DOHH2 (cell line): ENCODE results near the gene DLGAP1.

ENCODE experiments used
- H3F3A ChIP-seq: fragments of 200-600 bp; sonication (generic), shearing (Covaris generic); 2 replicates; pipeline ENCODE4 v1.6.0; 2016; ENCODE audit warnings: antibody characterized with exemption, mild to moderate bottlenecking; ENCODE audit not compliant: control insufficient read depth, insufficient read depth
- H3K27ac ChIP-seq: fragments of 200-600 bp; sonication (generic); 2 replicates; pipeline ENCODE4 v1.5.1; 2014; ENCODE audit warnings: low read depth, mild to moderate bottlenecking, low read length, moderate library complexity
- H3K27me3 ChIP-seq: fragments of 200-600 bp; sonication (generic); 2 replicates; pipeline ENCODE4 v1.6.1; 2014; ENCODE audit warnings: mild to moderate bottlenecking, low read length, mixed read lengths; ENCODE audit not compliant: control insufficient read depth
- H3K36me3 ChIP-seq: fragments of 200-600 bp; sonication (generic); 2 replicates; pipeline ENCODE4 v1.6.1; 2014; ENCODE audit warnings: mild to moderate bottlenecking, low read length, moderate library complexity, mixed read lengths; ENCODE audit not compliant: control insufficient read depth
- H3K4me1 ChIP-seq: fragments of 200-600 bp; sonication (generic); 2 replicates; pipeline ENCODE4 v1.6.1; 2014; ENCODE audit warnings: mild to moderate bottlenecking, low read length, mixed read lengths; ENCODE audit not compliant: control insufficient read depth
- H3K4me2 ChIP-seq: fragments of 200-600 bp; sonication (generic); 2 replicates; pipeline ENCODE4 v1.6.0; 2014; ENCODE audit warnings: mild to moderate bottlenecking, low read length, moderate library complexity
- H3K4me3 ChIP-seq: fragments of 200-600 bp; sonication (generic); 2 replicates; pipeline ENCODE4 v1.5.1; 2014; ENCODE audit warnings: mild to moderate bottlenecking, low read length, mixed read lengths
- H3K79me2 ChIP-seq: fragments of 200-600 bp; sonication (generic); 2 replicates; pipeline ENCODE4 v1.6.1; 2014; ENCODE audit warnings: mild to moderate bottlenecking, low read length, mixed read lengths; ENCODE audit not compliant: control insufficient read depth
- H3K9me2 ChIP-seq: fragments of 200-600 bp; sonication (generic); replicated peaks from 2 replicates; pipeline ENCODE4 v1.6.1; 2014; ENCODE audit warnings: mild to moderate bottlenecking, low read length, mixed read lengths; ENCODE audit not compliant: control insufficient read depth
- H3K9me3 ChIP-seq: fragments of 200-600 bp; sonication (generic); 2 replicates; pipeline ENCODE4 v1.6.1; 2014; ENCODE audit warnings: antibody characterized with exemption, low read length, mixed read lengths; ENCODE audit not compliant: control insufficient read depth, insufficient read depth
- H4K20me1 ChIP-seq: fragments of 200-600 bp; sonication (generic); 2 replicates; pipeline ENCODE4 v1.6.0; 2014; ENCODE audit warnings: low read depth, mild to moderate bottlenecking, antibody characterized with exemption, low read length, moderate library complexity; ENCODE audit not compliant: control insufficient read depth, insufficient read depth
- CTCF ChIP-seq: fragments of 200-600 bp; sonication (generic); IDR thresholded peaks from one replicate; pipeline ENCODE4 v1.5.1; 2014; ENCODE audit warnings: antibody characterized with exemption, mild to moderate bottlenecking, low read depth, low read length; ENCODE audit not compliant: poor library complexity, severe bottlenecking
- EZH2phosphoT487 ChIP-seq: fragments of 200-600 bp; sonication (generic); IDR thresholded peaks from 2 replicates; pipeline ENCODE4 v1.6.1; 2017; ENCODE audit warnings: borderline replicate concordance, mild to moderate bottlenecking, antibody characterized with exemption, low read length, moderate library complexity, mixed read lengths

Gene DLGAP1

GRCh38 chr18:3520230-3521085 is 934.6 kb downstream of the DLGAP1 start:
- Histone ChIP-seq H3K36me3 (no peaks in the 10 kb centered on the region), H3F3A (no peaks in the 10 kb centered on the region), H3K27me3 (peaks cover 2% of the 10 kb centered on the region; the same call in 1 of the 2 replicates), H4K20me1 (no peaks in the 10 kb centered on the region), H3K4me2 (no peak overlapping the region), H3K9me3 (no peaks in the 10 kb centered on the region), H3K79me2 (no peaks in the 10 kb centered on the region), H3K9me2 (no peaks in the 10 kb centered on the region; the same call in 1 of the 2 replicates), H3K27ac (no peak overlapping the region), H3K4me3 (no peak overlapping the region), H3K4me1 (no peaks in the 10 kb centered on the region)
- no peak for TF ChIP-seq EZH2phosphoT487
- no peak for TF ChIP-seq CTCF

- Histone ChIP-seq H3K9me3 (no peaks in the 10 kb centered on the region), H4K20me1 (no peaks in the 10 kb centered on the region), H3K4me1 (no peaks in the 10 kb centered on the region), H3K36me3 (no peaks in the 10 kb centered on the region), H3K4me2 (no peak overlapping the region), H3K27ac (no peak overlapping the region), H3F3A (no peaks in the 10 kb centered on the region), H3K9me2 (no peaks in the 10 kb centered on the region; the same call in 1 of the 2 replicates), H3K27me3 (peaks cover 2% of the 10 kb centered on the region; the same call in 1 of the 2 replicates), H3K79me2 (no peaks in the 10 kb centered on the region), H3K4me3 (no peak overlapping the region)
- TF ChIP-seq CTCF (no peak), EZH2phosphoT487 (no peak)
Measured at GRCh38 chr18:3514312-3515216, 940.5 kb downstream of the DLGAP1 start.

- Histone ChIP-seq H3K4me3 (no peak overlapping the region), H4K20me1 (no peaks in the 10 kb centered on the region), H3F3A (no peaks in the 10 kb centered on the region), H3K79me2 (no peaks in the 10 kb centered on the region), H3K27ac (no peak overlapping the region), H3K36me3 (no peaks in the 10 kb centered on the region), H3K4me2 (no peak overlapping the region), H3K4me1 (no peaks in the 10 kb centered on the region), H3K27me3 (peaks cover 2% of the 10 kb centered on the region; the same call in 1 of the 2 replicates), H3K9me3 (no peaks in the 10 kb centered on the region), H3K9me2 (no peaks in the 10 kb centered on the region; the same call in 1 of the 2 replicates)
- TF ChIP-seq EZH2phosphoT487 (no peak), CTCF (no peak)
Measured at GRCh38 chr18:3513481-3513880, 941.6 kb downstream of the DLGAP1 start.
